Neural crest cell (in vitro differentiated cells): Measurements from ENCODE around the gene PDK2. TPM values are rescaled to one million over a fixed set of nuclear protein-coding genes. Genes with fewer than 3 reads are reported as not detected.
"Not testable (repeated sequence)": the region's sequence is repeated elsewhere in the genome, so short reads cannot be mapped to it uniquely, and the experiment has no call there.

Source experiments
- DNase-seq: peaks from one replicate; pipeline ENCODE4 v3.0.0; 2021; ENCODE audit warnings: low read depth, mixed read lengths, low spot score
- H3K27ac Mint-ChIP-seq: one replicate; pipeline ENCODE4 v1.8.0; 2021; ENCODE audit warnings: mild to moderate bottlenecking, mixed read lengths; ENCODE audit not compliant: unreplicated experiment
- H3K27me3 Mint-ChIP-seq: 2 replicates; pipeline ENCODE4 v1.8.0; 2021; ENCODE audit warnings: low read depth, mild to moderate bottlenecking, mixed read lengths
- H3K36me3 Mint-ChIP-seq: 2 replicates; pipeline ENCODE4 v1.8.0; 2021; ENCODE audit warnings: low read depth, mild to moderate bottlenecking, mixed read lengths
- H3K4me1 Mint-ChIP-seq: 2 replicates; pipeline ENCODE4 v1.8.0; 2021; ENCODE audit warnings: mixed read lengths
- H3K4me3 Mint-ChIP-seq: one replicate; pipeline ENCODE4 v1.8.0; 2021; ENCODE audit warnings: mild to moderate bottlenecking, mixed read lengths
- H3K9me3 Mint-ChIP-seq: 2 replicates; pipeline ENCODE4 v1.8.0; 2021; ENCODE audit warnings: mixed read lengths
- CTCF ChIP-seq: fragments of 200-600 bp; sonication (generic); conservative IDR thresholded peaks from 2 replicates; pipeline ENCODE4 v1.5.0; 2021; ENCODE audit warnings: antibody characterized with exemption, mild to moderate bottlenecking
- total RNA-seq: library from RNA; stranded (reverse); gene quantifications from 2 replicates; pipeline ENCODE4 v1.2.1, GENCODE V29; 2021

PDK2 gene
- total RNA-seq, 1 donor from 2014 or later: 21.6 TPM

- TF ChIP-seq CTCF: no peak
- Mint-ChIP-seq H3K27ac (no peak overlapping the region), H3K9me3 (no peaks in the 10 kb centered on the region), H3K27me3 (peaks cover 40% of the 10 kb centered on the region), H3K36me3 (no peaks in the 10 kb centered on the region), H3K4me3 (no peak overlapping the region), H3K4me1 (peaks cover 26% of the 10 kb centered on the region)
- DNase-seq: no peak
Observed at GRCh38 chr17:50059256-50059655, 35.9 kb upstream of the PDK2 start.

- TF ChIP-seq CTCF: no peak
- no peak overlapping the region for H3K4me3 Mint-ChIP-seq
- no peaks in the 10 kb centered on the region for H3K9me3 Mint-ChIP-seq
- no peak for DNase-seq
- peaks cover 32% of the 10 kb centered on the region for H3K4me1 Mint-ChIP-seq
- no peak overlapping the region for H3K27ac Mint-ChIP-seq
- peaks cover 36% of the 10 kb centered on the region for H3K27me3 Mint-ChIP-seq
- no peaks in the 10 kb centered on the region for H3K36me3 Mint-ChIP-seq
Observed at GRCh38 chr17:50059759-50060273, 35.3 kb upstream of the PDK2 start.

- TF ChIP-seq CTCF: no peak
- no peak for DNase-seq
Observed at GRCh38 chr17:50060951-50061712, 34.0 kb upstream of the PDK2 start.

GRCh38 chr17:50061713-50062045 is 33.5 kb upstream of the PDK2 start:
- Mint-ChIP-seq H3K27me3 (peaks cover 22% of the 10 kb centered on the region), H3K4me1 (peaks cover 28% of the 10 kb centered on the region)
- not testable (repeated sequence) for H3K27ac Mint-ChIP-seq, H3K9me3 Mint-ChIP-seq, H3K36me3 Mint-ChIP-seq, H3K4me3 Mint-ChIP-seq, DNase-seq

More at GRCh38 chr17:50060951-50061712, 34.0 kb upstream of the PDK2 start:
- Mint-ChIP-seq H3K27ac (no peak overlapping the region), H3K36me3 (no peaks in the 10 kb centered on the region), H3K4me1 (peaks cover 31% of the 10 kb centered on the region), H3K4me3 (no peak overlapping the region), H3K9me3 (no peaks in the 10 kb centered on the region), H3K27me3 (peaks cover 26% of the 10 kb centered on the region)

- Mint-ChIP-seq H3K36me3 (no peaks in the 10 kb centered on the region), H3K9me3 (no peaks in the 10 kb centered on the region), H3K4me3 (no peak overlapping the region), H3K27ac (no peak overlapping the region), H3K4me1 (peaks cover 23% of the 10 kb centered on the region), H3K27me3 (peaks cover 13% of the 10 kb centered on the region)
- DNase-seq: no peak
- TF ChIP-seq CTCF: no peak
Observed at GRCh38 chr17:50062293-50063243, 32.6 kb upstream of the PDK2 start.
